Kidney tubule cell (primary cell): ENCODE data around the gene PRR20G.

Source experiments
- DNase-seq: peaks from one replicate; pipeline ENCODE4 v3.0.0-alpha.2; 2018; ENCODE audit warnings: low spot score

The PRR20G gene

DNA sequence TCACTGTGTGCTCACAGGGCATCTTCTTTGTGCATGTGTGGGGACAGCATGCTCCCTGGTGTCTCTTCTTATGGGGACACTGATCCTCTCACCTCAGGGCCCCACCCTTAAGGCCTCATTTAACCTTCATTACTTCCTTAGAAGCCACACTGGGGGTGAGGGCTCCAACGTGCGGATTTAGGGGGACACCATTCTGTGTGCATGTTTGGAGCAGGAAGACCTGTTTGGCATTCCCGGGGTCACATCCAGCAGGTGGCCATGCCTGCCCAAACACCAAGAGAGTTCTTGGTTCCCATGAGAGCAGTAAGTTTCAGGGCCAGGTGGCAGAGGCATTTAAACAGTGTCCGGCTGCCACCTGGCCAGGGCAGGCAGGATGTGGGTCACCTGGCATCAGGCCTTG is 24.8 kb downstream of the PRR20G start:
- no peak for DNase-seq

- DNase-seq = no peak
Measured at GRCh38 chr3:127262533-127262932, 25.3 kb downstream of the PRR20G start.

- no peak for DNase-seq
Measured at GRCh38 chr3:127261925-127262324, 25.9 kb downstream of the PRR20G start.

- no peak for DNase-seq
Measured at GRCh38 chr3:127260826-127261555, 26.9 kb downstream of the PRR20G start.

- no peak for DNase-seq
Measured at GRCh38 chr3:127260416-127260815, 27.4 kb downstream of the PRR20G start.

- DNase-seq = no peak
Measured at GRCh38 chr3:127259882-127260281, 28.0 kb downstream of the PRR20G start.

DNA sequence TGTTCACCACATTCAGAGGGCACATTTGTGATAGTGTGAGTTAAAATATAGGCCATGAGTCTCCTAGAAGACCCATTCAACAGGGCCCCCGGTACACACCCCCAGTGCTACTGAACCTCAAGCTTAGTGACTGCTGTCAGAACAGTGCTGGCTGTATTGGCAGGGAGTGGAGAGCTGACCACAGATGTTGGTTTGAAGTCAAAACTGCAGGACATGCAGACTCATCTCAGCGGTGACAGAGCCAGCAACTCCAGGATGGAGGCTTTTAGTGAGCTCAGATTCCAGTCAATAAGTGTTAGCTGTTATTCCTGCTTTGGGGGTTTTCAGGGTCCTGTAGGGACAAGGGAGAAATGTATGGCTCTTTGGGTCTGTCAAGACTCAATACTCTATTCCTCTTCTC is 29.1 kb downstream of the PRR20G start:
- no peak for DNase-seq

DNA sequence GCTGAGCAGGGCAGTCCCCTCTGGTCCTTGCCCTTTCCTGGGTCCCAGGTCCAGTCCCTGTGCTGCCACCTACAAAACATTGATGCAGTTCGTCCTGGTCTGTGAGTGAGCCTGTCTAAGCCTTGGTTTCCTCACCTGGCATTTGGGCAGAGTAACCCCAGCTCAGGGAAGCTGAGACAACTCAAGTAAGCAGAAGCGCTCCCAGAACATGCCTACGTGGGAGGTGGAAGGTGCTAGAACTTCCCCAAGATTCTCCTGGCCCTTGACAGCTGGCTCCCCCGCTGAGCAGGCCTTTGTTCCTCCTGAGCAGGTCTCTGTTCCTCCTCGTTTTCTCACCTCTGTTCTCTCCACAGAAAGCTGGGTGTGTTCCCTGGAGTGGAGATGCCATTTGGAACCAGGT is 30.5 kb downstream of the PRR20G start:
- DNase-seq = no peak

- no peak for DNase-seq
Measured at GRCh38 chr3:127256733-127257271, 31.0 kb downstream of the PRR20G start.

DNA sequence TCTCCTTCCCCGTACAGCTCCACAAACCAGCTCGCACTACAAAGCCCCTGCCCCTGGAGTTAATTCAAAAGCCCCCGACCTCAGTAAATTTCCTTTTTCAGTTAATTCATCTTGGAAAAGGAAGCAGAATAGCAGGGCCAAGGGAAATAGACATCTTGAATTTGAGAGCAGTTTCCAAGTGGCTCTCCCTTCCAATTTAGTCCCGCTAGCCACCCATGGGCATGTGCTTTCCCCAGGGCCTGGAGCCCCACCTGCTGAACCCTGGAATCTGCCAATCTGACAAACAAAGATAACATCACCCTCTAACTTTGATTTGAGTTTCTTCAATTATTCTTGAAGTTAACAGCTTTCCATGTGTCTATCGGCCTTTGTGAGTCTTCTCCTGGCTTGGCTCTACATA is 31.7 kb downstream of the PRR20G start:
- DNase-seq = no peak

DNA sequence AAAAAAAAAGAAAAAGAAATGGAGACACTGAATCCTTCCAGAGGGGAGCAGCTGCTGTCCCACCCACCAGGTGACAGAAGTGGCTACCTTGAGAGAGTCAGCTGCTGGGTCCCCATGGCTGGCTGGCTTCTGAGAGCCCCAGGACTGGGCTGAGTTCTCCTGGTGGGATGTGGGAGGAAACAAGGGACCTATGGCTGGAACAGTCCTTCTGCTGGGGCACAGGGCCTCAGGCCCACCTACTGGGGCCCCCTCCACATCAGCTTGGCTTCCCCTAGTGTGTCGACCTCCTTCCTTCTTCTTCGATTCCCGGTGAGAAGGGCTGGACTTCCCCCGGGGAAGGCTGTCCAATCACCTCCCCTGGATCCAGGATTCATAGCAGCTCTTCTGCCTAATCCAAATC is 32.3 kb downstream of the PRR20G start:
- no peak for DNase-seq

DNA sequence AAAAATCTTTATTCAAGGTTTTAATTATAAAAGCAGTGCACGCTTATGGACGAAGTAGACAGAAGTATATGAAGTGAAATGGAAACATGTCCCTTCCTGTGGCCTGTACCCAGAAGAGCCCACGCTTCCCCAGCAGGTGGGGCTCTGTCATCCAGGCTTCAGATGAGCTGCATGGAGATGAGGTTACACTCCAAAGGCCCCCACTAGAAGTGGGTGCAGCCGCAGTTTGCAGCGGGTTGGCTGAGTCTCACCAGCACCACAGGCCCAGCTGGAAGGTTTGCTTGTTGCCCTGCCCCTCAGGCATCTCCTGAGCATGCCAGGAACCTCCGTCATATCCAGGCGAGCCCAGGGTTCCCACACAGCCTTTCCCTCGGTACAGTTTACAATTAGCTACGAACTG is 33.1 kb downstream of the PRR20G start:
- peak; percentile 35 for DNase-seq

GRCh38 chr3:127254033-127254644 is 33.7 kb downstream of the PRR20G start:
- no peak for DNase-seq

DNA sequence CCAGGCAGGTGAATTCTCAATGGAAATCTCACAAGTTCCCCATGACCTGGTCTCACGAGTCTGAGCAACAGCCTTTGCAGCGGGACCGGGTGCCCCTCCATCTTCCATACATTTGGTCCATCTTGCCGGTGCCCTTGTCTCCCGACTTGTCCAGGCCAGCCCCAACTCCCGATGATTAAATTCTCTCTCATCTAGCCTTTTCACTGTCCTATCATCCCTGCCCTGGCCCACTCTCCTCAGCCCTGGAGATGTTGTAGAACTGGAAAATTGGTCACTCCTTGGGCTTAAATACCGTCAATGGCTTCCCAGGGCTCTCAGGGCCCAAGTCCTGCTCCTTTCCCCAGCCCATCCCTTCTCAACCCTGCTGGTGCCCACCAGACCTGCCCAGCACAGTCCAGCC is 34.4 kb downstream of the PRR20G start:
- DNase-seq = no peak

DNA sequence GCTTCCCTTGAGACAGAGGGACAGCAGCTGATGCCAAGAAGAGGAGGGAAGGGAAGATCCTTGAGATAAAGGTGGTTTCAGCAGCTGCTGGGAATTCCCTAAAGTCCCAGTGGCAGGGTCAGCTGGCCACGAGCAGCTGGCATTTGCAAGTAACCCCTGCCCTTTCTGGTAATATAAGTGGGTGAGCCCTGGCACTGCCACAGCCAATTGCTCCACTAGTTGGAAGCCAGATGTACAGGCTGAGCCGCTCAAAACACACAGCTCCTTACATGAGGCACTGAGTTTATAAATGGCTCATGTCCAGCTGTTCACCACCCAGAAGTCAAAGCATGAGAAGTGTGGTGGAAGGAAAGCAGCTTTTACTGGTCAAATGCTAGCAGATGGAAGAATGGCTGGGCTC is 35.4 kb downstream of the PRR20G start:
- no peak for DNase-seq

- no peak for DNase-seq
Measured at GRCh38 chr3:127250032-127250431, 37.8 kb downstream of the PRR20G start.

DNA sequence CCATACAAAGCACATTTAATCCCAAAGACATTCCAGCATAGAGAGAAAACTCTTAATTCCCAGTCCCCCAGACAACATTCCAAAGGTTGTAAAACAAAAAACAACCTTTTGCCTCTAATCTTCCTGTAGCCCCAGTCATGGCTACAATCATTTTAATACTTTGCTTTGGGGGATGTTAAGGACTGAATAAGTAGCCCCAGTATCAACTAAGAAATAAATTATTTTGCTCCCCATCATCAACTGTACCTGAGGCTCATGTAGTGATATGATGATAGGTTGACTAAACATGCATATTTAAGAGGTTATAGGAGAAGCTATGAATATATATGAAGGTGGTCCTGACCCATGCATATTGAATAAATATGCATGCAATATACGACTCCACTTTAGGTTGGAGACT is 40.6 kb downstream of the PRR20G start:
- DNase-seq = no peak

GRCh38 chr3:127238602-127239001 is 49.2 kb downstream of the PRR20G start:
- no peak for DNase-seq

- DNase-seq = no peak
Measured at GRCh38 chr3:127237835-127238234, 50.0 kb downstream of the PRR20G start.

DNA sequence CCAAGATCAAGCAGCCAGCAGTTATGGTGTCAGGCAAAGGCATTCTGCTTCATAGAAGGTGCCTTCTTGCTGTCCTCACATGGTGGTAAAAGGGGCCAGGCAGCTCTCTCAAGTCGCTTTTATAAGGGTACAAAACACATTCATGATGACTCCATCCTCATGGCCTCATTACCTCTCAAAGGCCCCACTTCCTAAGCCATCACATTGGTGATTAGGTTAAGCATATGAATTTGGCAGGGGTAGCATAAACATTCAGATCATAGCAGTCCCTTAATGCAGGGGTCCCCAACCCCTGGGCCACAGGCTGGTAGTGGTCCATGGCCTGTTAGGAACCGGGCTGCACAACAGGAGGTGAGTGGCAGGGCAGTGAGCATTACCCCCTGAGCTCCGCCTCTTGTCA is 52.1 kb downstream of the PRR20G start:
- DNase-seq = no peak

GRCh38 chr3:127234778-127235177 is 53.1 kb downstream of the PRR20G start:
- DNase-seq = peak; percentile 33
